Measurements from ENCODE around the gene ATXN1.

ATXN1 gene

GRCh38 chr6:16313732-16314131 is 447.5 kb downstream of the ATXN1 start:
- Histone ChIP-seq H3K27ac (ENCODE audit: low read depth, low read length) (no peak overlapping the region), H3K9me2 (replicated peaks; ENCODE audit: control insufficient read depth, low read length) (no peaks in the 10 kb centered on the region), H3K79me2 (ENCODE audit: control insufficient read depth, low read length) (no peaks in the 10 kb centered on the region), H3K4me3 (ENCODE audit: low read length) (no peak overlapping the region), H3F3A (ENCODE audit: control insufficient read depth, insufficient read depth) (no peaks in the 10 kb centered on the region), H3K27me3 (ENCODE audit: control insufficient read depth, low read length) (no peaks in the 10 kb centered on the region), H3K9me3 (ENCODE audit: control insufficient read depth, insufficient read depth, low read length) (no peaks in the 10 kb centered on the region), H3K4me1 (ENCODE audit: control insufficient read depth, low read length) (peaks cover 9% of the 10 kb centered on the region), H4K20me1 (ENCODE audit: control insufficient read depth, insufficient read depth, low read depth, low read length) (no peaks in the 10 kb centered on the region), H3K36me3 (ENCODE audit: control insufficient read depth, low read length) (no peaks in the 10 kb centered on the region), H3K4me2 (ENCODE audit: low read length) (no peak overlapping the region)
- no peak for TF ChIP-seq EZH2phosphoT487 (IDR thresholded peaks at IDR 0.05; ENCODE audit: borderline replicate concordance, low read length)
- TF ChIP-seq, protein P1, sequence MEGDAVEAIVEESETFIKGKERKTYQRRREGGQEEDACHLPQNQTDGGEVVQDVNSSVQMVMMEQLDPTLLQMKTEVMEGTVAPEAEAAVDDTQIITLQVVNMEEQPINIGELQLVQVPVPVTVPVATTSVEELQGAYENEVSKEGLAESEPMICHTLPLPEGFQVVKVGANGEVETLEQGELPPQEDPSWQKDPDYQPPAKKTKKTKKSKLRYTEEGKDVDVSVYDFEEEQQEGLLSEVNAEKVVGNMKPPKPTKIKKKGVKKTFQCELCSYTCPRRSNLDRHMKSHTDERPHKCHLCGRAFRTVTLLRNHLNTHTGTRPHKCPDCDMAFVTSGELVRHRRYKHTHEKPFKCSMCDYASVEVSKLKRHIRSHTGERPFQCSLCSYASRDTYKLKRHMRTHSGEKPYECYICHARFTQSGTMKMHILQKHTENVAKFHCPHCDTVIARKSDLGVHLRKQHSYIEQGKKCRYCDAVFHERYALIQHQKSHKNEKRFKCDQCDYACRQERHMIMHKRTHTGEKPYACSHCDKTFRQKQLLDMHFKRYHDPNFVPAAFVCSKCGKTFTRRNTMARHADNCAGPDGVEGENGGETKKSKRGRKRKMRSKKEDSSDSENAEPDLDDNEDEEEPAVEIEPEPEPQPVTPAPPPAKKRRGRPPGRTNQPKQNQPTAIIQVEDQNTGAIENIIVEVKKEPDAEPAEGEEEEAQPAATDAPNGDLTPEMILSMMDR (IDR thresholded peaks at IDR 0.05; ENCODE audit: low read depth, low read length, poor library complexity, severe bottlenecking), result no peak

DNA sequence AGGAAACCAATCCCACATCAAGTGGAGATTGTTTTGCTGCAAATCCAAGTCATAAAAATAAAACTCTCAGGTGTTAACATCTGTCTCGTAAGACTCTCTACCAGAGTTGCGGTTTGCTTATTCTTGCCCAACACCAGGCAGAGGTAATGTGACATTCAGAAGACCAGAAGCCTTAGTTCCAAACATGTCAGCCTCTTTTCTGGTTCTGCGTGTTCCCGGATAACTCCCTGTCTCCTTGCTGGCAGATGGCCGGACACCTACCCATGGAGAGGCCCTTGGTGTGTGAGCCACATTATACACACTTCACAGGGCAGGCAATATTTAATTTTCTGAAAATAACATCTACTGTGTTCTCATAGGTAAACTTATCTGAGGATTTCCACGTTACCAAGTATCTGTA is 449.5 kb downstream of the ATXN1 start:
- no peaks in the 10 kb centered on the region for H3F3A ChIP-seq (ENCODE audit: control insufficient read depth, insufficient read depth)
- no peak overlapping the region for H3K4me2 ChIP-seq (ENCODE audit: low read length)
- no peak overlapping the region for H3K27ac ChIP-seq (ENCODE audit: low read depth, low read length)
- H3K4me3 ChIP-seq (ENCODE audit: low read length), result no peak overlapping the region
- no peaks in the 10 kb centered on the region for H4K20me1 ChIP-seq (ENCODE audit: control insufficient read depth, insufficient read depth, low read depth, low read length)
- TF ChIP-seq, protein P1 (IDR thresholded peaks at IDR 0.05; ENCODE audit: low read depth, low read length, poor library complexity, severe bottlenecking), result no peak
- TF ChIP-seq EZH2phosphoT487 (IDR thresholded peaks at IDR 0.05; ENCODE audit: borderline replicate concordance, low read length), result no peak
- no peaks in the 10 kb centered on the region for H3K9me2 ChIP-seq (replicated peaks; ENCODE audit: control insufficient read depth, low read length)
- no peaks in the 10 kb centered on the region for H3K9me3 ChIP-seq (ENCODE audit: control insufficient read depth, insufficient read depth, low read length)
- H3K79me2 ChIP-seq (ENCODE audit: control insufficient read depth, low read length), result no peaks in the 10 kb centered on the region
- no peaks in the 10 kb centered on the region for H3K27me3 ChIP-seq (ENCODE audit: control insufficient read depth, low read length)
- peaks cover 10% of the 10 kb centered on the region for H3K4me1 ChIP-seq (ENCODE audit: control insufficient read depth, low read length)
- H3K36me3 ChIP-seq (ENCODE audit: control insufficient read depth, low read length), result no peaks in the 10 kb centered on the region

DNA sequence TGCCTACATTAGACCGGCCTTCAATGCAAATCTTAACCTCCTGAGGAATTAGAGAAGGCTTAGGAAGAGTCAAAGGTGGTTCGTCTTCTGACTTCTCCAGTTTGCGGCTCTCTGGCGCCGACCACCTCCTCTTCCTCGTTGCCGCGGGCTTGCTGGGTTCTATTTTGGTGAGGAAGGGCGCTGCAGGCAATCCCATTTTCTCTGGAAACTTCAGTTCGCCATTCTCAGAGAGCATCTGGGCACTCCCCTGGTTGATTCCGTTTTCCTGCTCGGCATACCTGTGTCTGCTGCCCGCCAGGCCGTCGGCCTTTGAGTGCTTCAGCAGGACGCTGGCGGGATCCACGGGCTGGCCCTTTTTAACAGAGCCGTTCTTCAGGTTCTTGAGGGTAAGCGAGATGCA is 454.9 kb downstream of the ATXN1 start:
- H3K27me3 ChIP-seq (ENCODE audit: control insufficient read depth, low read length), result no peaks in the 10 kb centered on the region
- H4K20me1 ChIP-seq (ENCODE audit: control insufficient read depth, insufficient read depth, low read depth, low read length), result no peaks in the 10 kb centered on the region
- H3K27ac ChIP-seq (ENCODE audit: low read depth, low read length), result peak overlapping the region; percentile 43; the same call in 1 of the 2 replicates
- H3K9me3 ChIP-seq (ENCODE audit: control insufficient read depth, insufficient read depth, low read length), result no peaks in the 10 kb centered on the region
- H3K4me1 ChIP-seq (ENCODE audit: control insufficient read depth, low read length), result peaks cover 26% of the 10 kb centered on the region
- H3K36me3 ChIP-seq (ENCODE audit: control insufficient read depth, low read length), result no peaks in the 10 kb centered on the region
- peak overlapping the region; percentile 75 for H3K4me3 ChIP-seq (ENCODE audit: low read length)
- no peaks in the 10 kb centered on the region for H3K9me2 ChIP-seq (replicated peaks; ENCODE audit: control insufficient read depth, low read length)
- no peaks in the 10 kb centered on the region for H3K79me2 ChIP-seq (ENCODE audit: control insufficient read depth, low read length)
- H3K4me2 ChIP-seq (ENCODE audit: low read length), result peak overlapping the region; percentile 68
- TF ChIP-seq, protein P1 (IDR thresholded peaks at IDR 0.05; ENCODE audit: low read depth, low read length, poor library complexity, severe bottlenecking), result no peak
- TF ChIP-seq EZH2phosphoT487 (IDR thresholded peaks at IDR 0.05; ENCODE audit: borderline replicate concordance, low read length), result no peak
- H3F3A ChIP-seq (ENCODE audit: control insufficient read depth, insufficient read depth), result no peaks in the 10 kb centered on the region; the same call in 1 of the 2 replicates
